PC-3 (cell line): ENCODE measurements around the gene WNK2. TPM values are rescaled to one million over a fixed set of nuclear protein-coding genes. Genes with fewer than 3 reads are reported as not detected.

Experiments
- ATAC-seq: fragments of 200-7000 bp; cut with Tn5 transposase; 2 replicates; pipeline ENCODE4 v1.9.1; 2020; ENCODE audit warnings: mild to moderate bottlenecking, moderate library complexity
- BruUV-seq: library from RNA; stranded (reverse); fragments of 400-500 nt; replicated peaks from 2 replicates; lab custom pipeline; 2021; lab: Mats Ljungman, UMichigan
- CTCF ChIA-PET: fragments of 300-600 bp; sonication (Branson Sonifier 250); formaldehyde crosslinking; loops from one replicate; lab custom pipeline; 2022; ENCODE audit warnings: antibody characterized with exemption; lab: Charles Lee
- POLR2A ChIA-PET: fragments of 300-600 bp; sonication (Branson Sonifier 250); formaldehyde crosslinking; loops from one replicate; lab custom pipeline; 2022; ENCODE audit warnings: antibody characterized with exemption; ENCODE audit not compliant: unreplicated experiment; lab: Charles Lee
- DNase-seq: peaks from one replicate; pipeline ENCODE4 v3.0.0-alpha.2; 2015
- H2AFZ ChIP-seq: fragments of 300-600 bp; sonication (generic); 2 replicates; pipeline ENCODE4 v1.6.0; 2016; ENCODE audit warnings: antibody characterized with exemption, low read length
- H3F3A ChIP-seq: fragments of 300-600 bp; sonication (generic); one replicate; pipeline ENCODE4 v1.6.0; 2017; ENCODE audit warnings: antibody characterized with exemption, low read length, control low read depth, mild to moderate bottlenecking; ENCODE audit not compliant: unreplicated experiment
- H3K27ac ChIP-seq: fragments of 300-600 bp; sonication (generic); 2 replicates; pipeline ENCODE4 v1.5.1; 2016; ENCODE audit warnings: mild to moderate bottlenecking, low read length
- H3K27me3 ChIP-seq: fragments of 300-600 bp; sonication (generic); 2 replicates; pipeline ENCODE4 v1.6.1; 2016; ENCODE audit warnings: low read length, mixed read lengths
- H3K36me3 ChIP-seq: fragments of 300-600 bp; sonication (generic); 2 replicates; pipeline ENCODE4 v1.6.1; 2016; ENCODE audit warnings: low read depth, mixed run types, low read length, mixed read lengths
- H3K4me1 ChIP-seq: fragments of 300-600 bp; sonication (generic); 2 replicates; pipeline ENCODE4 v1.5.1; 2016; ENCODE audit warnings: low read length; ENCODE audit not compliant: insufficient read depth
- H3K4me2 ChIP-seq: fragments of 300-600 bp; sonication (generic); 2 replicates; pipeline ENCODE4 v1.6.0; 2016; ENCODE audit warnings: low read length
- H3K4me3 ChIP-seq: fragments of 300-600 bp; sonication (generic); 2 replicates; pipeline ENCODE4 v1.5.1; 2016; ENCODE audit warnings: mild to moderate bottlenecking, low read length, mixed read lengths
- H3K79me2 ChIP-seq: fragments of 300-600 bp; sonication (generic); 2 replicates; pipeline ENCODE4 v1.6.1; 2017; ENCODE audit warnings: low read length, mixed read lengths
- H3K9ac ChIP-seq: fragments of 300-600 bp; sonication (generic); 2 replicates; pipeline ENCODE4 v1.6.0; 2016; ENCODE audit warnings: mild to moderate bottlenecking, low read length
- H3K9me2 ChIP-seq: fragments of 300-600 bp; sonication (generic); replicated peaks from 2 replicates; pipeline ENCODE4 v1.6.1; 2016; ENCODE audit warnings: mixed run types, low read length, mixed read lengths
- H3K9me3 ChIP-seq: fragments of 300-600 bp; sonication (generic); 2 replicates; pipeline ENCODE4 v1.6.1; 2016; ENCODE audit warnings: low read length, mixed read lengths
- H4K20me1 ChIP-seq: fragments of 300-600 bp; sonication (generic); 2 replicates; pipeline ENCODE4 v1.6.1; 2016; ENCODE audit warnings: low read length, mixed read lengths
- EZH2 ChIP-seq: fragments of 300-600 bp; sonication (generic); IDR thresholded peaks from one replicate; pipeline ENCODE4 v1.6.1; 2017; ENCODE audit warnings: antibody characterized with exemption, mild to moderate bottlenecking, low read length; ENCODE audit not compliant: unreplicated experiment
- EZH2phosphoT487 ChIP-seq: fragments of 300-600 bp; sonication (generic); IDR thresholded peaks from 2 replicates; pipeline ENCODE4 v1.6.1; 2018; ENCODE audit warnings: mild to moderate bottlenecking, antibody characterized with exemption, low read length, borderline replicate concordance
- intact Hi-C: fragments of 100-400 bp; cut with micrococcal nuclease; formaldehyde crosslinking; loops from 2 replicates; pipeline ENCODE4 v1.9.0; 2023
- total RNA-seq: library from RNA; depleted of rRNA; stranded (reverse); fragments of >200 nt; gene quantifications from 2 replicates; pipeline ENCODE4 v1.2.3, GENCODE V29; 2014
- TF ChIP-seq, protein P1 (sequence below): fragments of 300-600 bp; sonication (generic); conservative IDR thresholded peaks from 2 replicates; pipeline ENCODE4 v1.5.1; 2017; ENCODE audit warnings: antibody characterized with exemption, low read depth, mild to moderate bottlenecking, low read length

The WNK2 gene
- total RNA-seq, 1 experiment from 2014 or later = 11.7 TPM

DNA sequence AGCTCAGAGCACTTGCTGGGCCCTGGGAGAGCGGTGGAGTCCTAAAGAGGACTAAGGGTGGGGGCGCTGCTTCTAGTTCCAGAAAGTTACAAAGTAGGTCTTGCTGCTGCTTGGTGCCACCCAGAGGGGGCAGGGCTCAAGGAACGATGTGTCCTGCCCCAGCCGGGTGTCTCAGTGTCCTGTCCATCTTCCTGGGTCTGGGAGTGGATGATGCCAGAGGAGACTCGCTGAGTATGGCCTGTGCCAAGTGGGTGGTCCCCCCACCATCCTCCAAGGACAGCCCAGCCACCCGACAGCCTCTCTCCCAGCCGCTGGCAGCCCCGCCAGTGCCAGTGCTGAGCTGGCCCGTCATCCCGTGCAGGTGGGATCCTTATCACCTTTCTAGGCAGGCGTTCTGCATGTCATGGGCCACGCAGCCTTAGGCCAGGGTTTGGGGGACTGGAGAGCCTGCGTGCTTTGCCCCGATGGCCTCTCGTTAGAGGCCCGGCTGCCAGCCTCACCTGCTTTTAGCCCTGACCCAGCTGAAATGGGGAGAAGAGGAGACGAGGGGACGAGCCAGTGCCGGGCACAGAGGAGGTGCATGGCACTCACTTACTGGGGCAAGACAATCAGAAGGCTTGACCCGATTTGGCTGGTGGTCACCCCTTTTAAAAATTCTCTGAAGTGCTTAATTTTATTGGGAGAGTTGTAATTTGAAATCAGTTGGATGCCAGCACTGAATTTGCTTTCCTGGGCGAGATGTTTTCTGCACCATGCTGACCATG, 5.6 kb downstream of the WNK2 start:
- no peak for ATAC-seq
- Histone ChIP-seq H3F3A (no peaks in the 10 kb centered on the region), H4K20me1 (no peaks in the 10 kb centered on the region), H3K9me3 (no peaks in the 10 kb centered on the region), H3K9ac (no peak overlapping the region), H3K4me3 (no peak overlapping the region), H2AFZ (no peak overlapping the region), H3K4me2 (no peak overlapping the region), H3K79me2 (peaks cover 42% of the 10 kb centered on the region), H3K27ac (no peak overlapping the region), H3K36me3 (no peaks in the 10 kb centered on the region), H3K9me2 (no peaks in the 10 kb centered on the region), H3K27me3 (no peaks in the 10 kb centered on the region), H3K4me1 (peaks cover 13% of the 10 kb centered on the region)
- ChIA-PET CTCF (no interaction called here), POLR2A (no interaction called here)
- no peak for TF ChIP-seq EZH2
- TF ChIP-seq EZH2phosphoT487 = no peak
- TF ChIP-seq, protein P1, sequence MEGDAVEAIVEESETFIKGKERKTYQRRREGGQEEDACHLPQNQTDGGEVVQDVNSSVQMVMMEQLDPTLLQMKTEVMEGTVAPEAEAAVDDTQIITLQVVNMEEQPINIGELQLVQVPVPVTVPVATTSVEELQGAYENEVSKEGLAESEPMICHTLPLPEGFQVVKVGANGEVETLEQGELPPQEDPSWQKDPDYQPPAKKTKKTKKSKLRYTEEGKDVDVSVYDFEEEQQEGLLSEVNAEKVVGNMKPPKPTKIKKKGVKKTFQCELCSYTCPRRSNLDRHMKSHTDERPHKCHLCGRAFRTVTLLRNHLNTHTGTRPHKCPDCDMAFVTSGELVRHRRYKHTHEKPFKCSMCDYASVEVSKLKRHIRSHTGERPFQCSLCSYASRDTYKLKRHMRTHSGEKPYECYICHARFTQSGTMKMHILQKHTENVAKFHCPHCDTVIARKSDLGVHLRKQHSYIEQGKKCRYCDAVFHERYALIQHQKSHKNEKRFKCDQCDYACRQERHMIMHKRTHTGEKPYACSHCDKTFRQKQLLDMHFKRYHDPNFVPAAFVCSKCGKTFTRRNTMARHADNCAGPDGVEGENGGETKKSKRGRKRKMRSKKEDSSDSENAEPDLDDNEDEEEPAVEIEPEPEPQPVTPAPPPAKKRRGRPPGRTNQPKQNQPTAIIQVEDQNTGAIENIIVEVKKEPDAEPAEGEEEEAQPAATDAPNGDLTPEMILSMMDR = no peak
- intact Hi-C loops = no loop called here
- BruUV-seq = no TSS peak
- no peak for DNase-seq

DNA sequence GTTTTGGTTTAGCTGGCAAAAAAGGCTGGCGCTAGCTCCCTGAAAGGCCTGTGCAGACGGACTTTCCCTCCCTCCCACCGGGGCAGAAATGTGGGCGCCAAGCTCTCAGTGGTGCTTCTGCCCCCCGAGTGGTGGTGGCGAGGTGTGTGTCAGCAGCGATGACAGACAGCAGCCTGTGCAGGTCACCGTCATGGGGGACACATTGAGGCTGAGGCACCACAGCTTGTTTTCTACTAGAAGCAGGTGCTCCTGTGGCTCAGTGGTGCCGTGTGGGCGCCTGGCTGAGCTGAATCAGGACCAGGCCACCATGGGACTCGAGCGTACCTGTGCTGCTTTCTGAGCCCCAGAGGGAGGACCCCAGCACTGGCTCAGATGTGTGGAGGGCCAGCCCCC, 6.2 kb downstream of the WNK2 start:
- Histone ChIP-seq H3K27ac (no peak overlapping the region), H3K36me3 (no peaks in the 10 kb centered on the region), H3K4me2 (no peak overlapping the region), H3K79me2 (peaks cover 40% of the 10 kb centered on the region), H3K4me3 (no peak overlapping the region), H2AFZ (no peak overlapping the region), H3K4me1 (peaks cover 13% of the 10 kb centered on the region), H4K20me1 (no peaks in the 10 kb centered on the region), H3F3A (no peaks in the 10 kb centered on the region), H3K9me2 (no peaks in the 10 kb centered on the region), H3K27me3 (no peaks in the 10 kb centered on the region), H3K9ac (no peak overlapping the region), H3K9me3 (no peaks in the 10 kb centered on the region)
- ChIA-PET CTCF (no interaction called here), POLR2A (no interaction called here)
- ATAC-seq (no peak), DNase-seq (no peak)
- TF ChIP-seq, protein P1 = no peak
- TF ChIP-seq EZH2 (no peak), EZH2phosphoT487 (no peak)
- intact Hi-C loops = no loop called here
- BruUV-seq = no TSS peak

DNA sequence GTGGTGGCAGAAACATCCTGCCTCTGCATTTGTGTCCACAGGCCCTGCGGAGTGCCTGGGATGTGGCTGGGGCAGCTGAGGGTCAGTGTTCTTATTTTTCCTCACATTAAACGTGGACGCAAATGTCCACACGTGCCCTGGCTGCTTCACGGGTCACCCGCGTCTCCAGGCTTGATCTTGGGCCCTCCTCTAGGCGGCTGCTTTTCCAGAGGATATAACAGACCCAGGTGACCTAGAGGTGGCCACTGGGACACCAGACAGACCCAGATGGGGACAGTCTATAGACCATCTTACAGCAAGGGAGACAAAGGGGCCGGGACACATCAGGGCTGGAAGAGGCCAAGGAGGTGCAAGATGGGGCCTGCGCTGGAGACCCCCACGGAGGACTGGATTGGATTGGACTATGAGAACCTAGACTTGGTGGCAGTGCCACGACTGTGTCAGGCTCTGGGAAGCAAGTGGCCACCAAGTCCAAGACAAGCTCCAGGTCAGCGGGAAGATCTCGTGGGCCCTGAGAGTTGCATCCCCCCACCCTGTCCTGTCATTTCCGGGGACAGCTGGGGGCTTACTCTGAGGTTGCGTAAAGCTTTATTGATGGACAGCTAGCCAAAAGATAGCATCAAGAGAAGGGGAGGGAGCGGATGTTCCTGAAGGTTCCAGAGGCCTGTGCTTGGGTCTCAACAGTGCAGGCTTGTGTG, 6.9 kb downstream of the WNK2 start:
- BruUV-seq = no TSS peak

More for the DNA sequence above, 6.9 kb downstream of the WNK2 start:
- intact Hi-C loops = no loop called here
- ChIA-PET CTCF (no interaction called here), POLR2A (no interaction called here)
- Histone ChIP-seq H3K9me3 (no peaks in the 10 kb centered on the region), H4K20me1 (no peaks in the 10 kb centered on the region), H3K4me2 (no peak overlapping the region), H3K4me1 (peaks cover 10% of the 10 kb centered on the region), H3F3A (no peaks in the 10 kb centered on the region), H3K36me3 (no peaks in the 10 kb centered on the region), H3K27me3 (no peaks in the 10 kb centered on the region), H2AFZ (no peak overlapping the region), H3K9ac (no peak overlapping the region), H3K79me2 (peaks cover 36% of the 10 kb centered on the region), H3K27ac (no peak overlapping the region), H3K9me2 (no peaks in the 10 kb centered on the region), H3K4me3 (no peak overlapping the region)
- no peak for DNase-seq
- TF ChIP-seq EZH2 = no peak
- TF ChIP-seq, protein P1 = no peak
- no peak for TF ChIP-seq EZH2phosphoT487
- no peak for ATAC-seq
